Measurements from ENCODE around the gene DEPDC1B.
"Not testable (repeated sequence)": the region's sequence is repeated elsewhere in the genome, so short reads cannot be mapped to it uniquely, and the experiment has no call there.

The DEPDC1B gene

DNA sequence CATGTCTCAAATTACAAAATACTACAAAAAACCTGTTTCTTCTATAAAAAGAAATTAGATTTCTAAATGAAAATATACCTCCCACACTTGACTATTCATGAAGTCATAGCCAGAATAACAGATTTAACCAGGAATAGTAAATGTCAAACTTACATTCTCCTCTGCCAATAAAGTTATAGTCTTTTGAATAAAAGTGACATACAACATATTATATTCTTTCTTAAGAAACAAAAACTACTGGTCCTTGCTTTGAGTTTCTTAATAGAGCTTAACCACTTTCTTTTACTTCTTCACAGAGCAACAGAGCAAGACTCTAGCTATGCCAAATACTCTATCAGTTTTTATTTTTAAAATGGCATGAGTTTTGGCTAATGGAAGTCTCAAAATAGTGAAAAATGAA lies 61.7 kb downstream of the DEPDC1B start:
- DNase-seq = no peak

DNA sequence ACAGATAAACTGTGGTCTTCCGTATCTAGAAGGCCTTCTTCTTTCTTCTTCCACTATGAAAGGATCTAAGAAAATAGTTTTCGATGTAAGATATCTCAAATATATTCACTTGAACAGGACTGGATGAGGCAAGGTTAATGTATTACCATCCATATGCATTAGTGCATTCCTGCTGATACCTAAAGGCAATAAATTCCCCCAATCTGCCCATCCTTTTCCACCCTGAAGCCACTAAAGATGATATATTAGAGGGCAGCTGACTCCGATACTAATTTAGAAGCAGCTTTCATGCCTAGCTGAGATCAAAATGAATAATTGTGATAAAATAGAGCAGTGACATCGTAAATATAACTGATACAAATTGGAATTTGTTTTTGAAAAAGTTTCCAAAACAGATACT lies 63.3 kb downstream of the DEPDC1B start:
- DNase-seq = no peak

DNA sequence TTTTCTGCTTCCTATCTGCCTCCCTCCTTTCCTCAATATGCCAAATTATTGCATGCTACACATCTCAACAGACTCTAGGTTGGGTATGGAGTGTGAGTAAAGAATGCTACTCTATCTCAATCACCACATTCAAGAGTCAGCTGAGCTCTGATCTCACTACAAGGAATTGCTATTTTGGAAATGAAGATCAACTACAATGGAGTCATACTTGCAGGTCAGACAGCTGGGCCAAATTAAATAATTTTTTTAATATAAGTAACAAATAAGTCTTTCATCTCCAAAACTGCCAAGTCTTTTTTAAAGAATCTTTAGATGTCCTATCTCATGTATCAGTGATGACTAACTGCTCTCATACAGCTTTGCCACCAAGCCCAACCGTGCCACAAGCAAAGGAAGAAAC lies 64.0 kb downstream of the DEPDC1B start:
- DNase-seq = no peak

DNA sequence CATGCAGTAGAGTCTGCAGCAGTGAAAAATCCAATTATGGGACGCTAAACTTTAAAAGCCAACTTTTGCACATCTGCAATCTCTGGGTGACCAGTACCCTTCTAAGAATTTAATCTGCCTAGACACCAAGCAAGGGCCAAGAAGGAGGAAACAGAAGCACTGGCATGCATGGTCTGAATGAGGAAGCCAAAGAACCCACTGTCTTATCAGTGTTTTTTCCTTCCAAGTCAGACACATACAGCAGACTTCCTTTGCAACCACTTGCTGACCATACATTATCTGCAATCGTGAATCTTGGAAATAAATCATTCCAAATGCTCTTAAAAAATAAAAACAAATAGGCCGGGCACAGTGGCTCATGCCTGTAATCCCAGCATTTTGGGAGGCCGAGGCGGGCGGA lies 65.9 kb downstream of the DEPDC1B start:
- DNase-seq = no peak

- DNase-seq = no peak
These were observed 66.6 kb downstream of the DEPDC1B start for GRCh38 chr5:60633341-60633740.

- no peak for DNase-seq
These were observed 67.8 kb downstream of the DEPDC1B start for GRCh38 chr5:60632153-60632552.

- no peak for DNase-seq
These were observed 69.1 kb downstream of the DEPDC1B start for GRCh38 chr5:60630836-60631235.

- no peak for DNase-seq
These were observed 69.8 kb downstream of the DEPDC1B start for GRCh38 chr5:60630179-60630578.

- not testable (repeated sequence) for DNase-seq
These were observed 75.1 kb downstream of the DEPDC1B start for GRCh38 chr5:60624875-60625274.

DNA sequence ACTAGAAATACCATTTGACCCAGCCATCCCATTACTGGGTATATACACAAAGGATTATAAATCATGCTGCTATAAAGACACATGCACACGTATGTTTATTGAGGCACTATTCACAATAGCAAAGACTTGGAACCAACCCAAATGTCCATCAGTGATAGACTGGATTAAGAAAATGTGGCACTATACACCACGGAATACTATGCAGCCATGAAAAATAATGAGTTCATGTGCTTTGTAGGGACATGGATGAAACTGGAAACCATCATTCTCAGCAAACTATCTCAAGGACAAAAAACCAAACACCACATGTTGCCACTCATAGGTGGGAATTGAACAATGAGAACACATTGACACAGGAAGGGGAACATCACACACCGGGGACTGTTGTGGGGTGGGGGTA lies 79.2 kb downstream of the DEPDC1B start:
- not testable (repeated sequence) for DNase-seq

DNA sequence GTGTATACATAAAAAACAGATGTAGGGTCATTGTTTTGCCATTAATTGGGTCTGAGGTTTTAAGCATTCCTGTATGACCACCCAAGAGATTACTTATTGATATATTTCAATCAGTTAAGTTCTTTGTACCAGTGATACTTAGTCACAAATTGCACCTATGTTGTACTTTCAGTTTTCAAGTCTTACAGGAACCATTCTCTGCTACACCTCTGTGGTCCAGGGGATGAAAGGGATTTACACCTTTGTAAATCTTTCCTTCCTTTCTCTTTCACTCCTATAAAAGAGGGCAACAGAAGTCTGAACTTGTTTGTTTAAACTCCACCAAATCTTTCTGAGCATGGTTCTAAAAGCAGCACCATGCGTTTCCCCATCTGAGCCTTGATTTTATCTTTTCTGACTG lies 86.1 kb downstream of the DEPDC1B start:
- DNase-seq = no peak

DNA sequence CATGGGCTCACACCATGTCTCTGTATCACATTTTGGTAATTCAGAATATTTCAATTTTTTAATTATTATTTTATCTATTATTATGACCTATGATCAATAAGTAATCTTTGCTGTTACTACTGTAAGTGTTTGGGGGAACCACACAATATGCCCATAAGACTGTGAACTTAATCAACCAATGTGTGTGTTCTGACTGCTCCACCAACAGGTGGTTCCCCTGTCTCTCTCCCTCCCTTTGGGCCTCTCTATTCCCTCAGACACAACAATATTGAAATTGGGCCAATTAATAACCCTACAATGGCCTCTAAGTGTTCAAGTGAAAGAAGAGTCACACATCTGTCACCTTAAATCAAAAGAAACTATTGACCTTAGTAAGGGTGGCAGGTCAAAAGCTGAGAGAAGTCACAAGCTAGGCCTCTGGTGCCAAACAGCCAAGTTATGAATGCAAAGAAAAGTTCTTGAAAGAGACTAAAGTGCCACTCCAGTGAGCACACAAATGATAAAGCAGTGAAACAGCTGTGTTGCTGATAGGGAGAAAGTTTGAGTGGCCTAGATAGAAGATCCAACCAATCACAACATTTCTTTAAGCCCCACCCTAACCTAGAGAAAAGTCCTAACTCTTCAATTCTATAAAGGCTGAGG lies 88.7 kb downstream of the DEPDC1B start:
- DNase-seq = no peak

GRCh38 chr5:60604771-60605170 lies 95.2 kb downstream of the DEPDC1B start:
- DNase-seq = no peak

- no peak for DNase-seq
These were observed 101.5 kb downstream of the DEPDC1B start for GRCh38 chr5:60598424-60598823.

GRCh38 chr5:60597572-60598320 lies 102.2 kb downstream of the DEPDC1B start:
- no peak for DNase-seq

DNA sequence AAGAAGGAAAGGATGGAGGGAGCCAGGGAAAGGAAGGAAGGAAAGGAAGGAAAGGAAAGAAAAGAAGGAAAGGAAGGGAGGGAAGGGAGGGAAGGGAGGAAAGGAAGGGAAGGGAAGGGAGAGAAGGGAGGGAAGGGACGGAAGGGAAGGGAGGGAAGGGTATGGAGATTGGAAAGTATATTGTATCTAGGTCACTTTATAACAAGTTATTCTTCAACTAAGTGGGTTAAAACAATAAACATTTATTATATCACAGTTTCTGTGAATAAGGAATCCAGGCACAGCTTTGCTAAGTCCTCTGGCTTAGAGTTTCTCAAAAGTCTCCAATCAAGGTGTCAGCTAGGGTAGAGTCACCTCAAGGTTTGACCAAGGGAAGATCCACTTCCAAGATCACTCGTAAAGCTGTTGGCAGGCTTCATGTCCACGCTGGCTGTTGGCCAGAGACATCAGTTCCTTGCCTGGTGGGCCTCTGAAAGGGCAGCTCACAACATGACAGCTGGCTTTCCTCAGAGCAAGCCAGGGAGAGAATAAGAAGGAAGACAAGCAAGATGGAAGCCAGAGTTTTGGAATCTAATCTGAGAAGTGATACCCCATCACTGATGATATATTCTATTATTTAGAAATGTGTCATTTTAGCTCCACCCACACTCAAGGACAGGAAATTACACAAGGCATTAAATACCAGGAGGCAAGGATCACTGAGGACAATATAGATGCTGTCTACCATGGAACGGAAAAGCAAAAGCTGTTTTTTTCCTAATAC lies 105.1 kb downstream of the DEPDC1B start:
- DNase-seq = no peak

- DNase-seq = no peak
These were observed 109.8 kb downstream of the DEPDC1B start for GRCh38 chr5:60590172-60590571.

GRCh38 chr5:60587312-60587711 lies 112.7 kb downstream of the DEPDC1B start:
- not testable (repeated sequence) for DNase-seq

GRCh38 chr5:60586307-60586901 lies 113.6 kb downstream of the DEPDC1B start:
- DNase-seq = no peak

GRCh38 chr5:60585618-60586017 lies 114.3 kb downstream of the DEPDC1B start:
- no peak for DNase-seq

- DNase-seq = no peak
These were observed 115.7 kb downstream of the DEPDC1B start for GRCh38 chr5:60584304-60584703.

DNA sequence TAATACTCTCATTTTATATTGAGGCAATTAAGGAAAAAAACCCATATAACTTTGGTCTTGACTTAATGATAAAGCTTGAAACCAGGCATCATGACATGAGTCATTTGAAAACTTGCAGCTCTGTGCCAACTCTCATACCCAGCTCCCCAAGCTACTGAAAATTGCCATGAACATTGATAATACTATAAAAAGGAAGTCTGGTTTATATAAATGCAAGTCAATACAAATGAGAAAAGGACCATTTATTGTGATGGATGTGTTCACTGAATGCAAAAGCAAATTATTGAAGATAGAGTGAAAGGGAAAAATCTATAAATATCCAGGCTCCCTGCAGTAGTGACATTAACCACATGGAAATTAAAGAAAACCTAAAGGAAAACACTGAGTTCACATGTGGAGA lies 116.3 kb downstream of the DEPDC1B start:
- no peak for DNase-seq

GRCh38 chr5:60578315-60578714 lies 121.7 kb downstream of the DEPDC1B start:
- DNase-seq = no peak

GRCh38 chr5:60577116-60577515 lies 122.8 kb downstream of the DEPDC1B start:
- no peak for DNase-seq
